ENCODE measurements around the gene NOD1.
A peak's percentile ranks its signal among the peaks of the same experiment; 100 is the strongest.

The NOD1 gene

DNA sequence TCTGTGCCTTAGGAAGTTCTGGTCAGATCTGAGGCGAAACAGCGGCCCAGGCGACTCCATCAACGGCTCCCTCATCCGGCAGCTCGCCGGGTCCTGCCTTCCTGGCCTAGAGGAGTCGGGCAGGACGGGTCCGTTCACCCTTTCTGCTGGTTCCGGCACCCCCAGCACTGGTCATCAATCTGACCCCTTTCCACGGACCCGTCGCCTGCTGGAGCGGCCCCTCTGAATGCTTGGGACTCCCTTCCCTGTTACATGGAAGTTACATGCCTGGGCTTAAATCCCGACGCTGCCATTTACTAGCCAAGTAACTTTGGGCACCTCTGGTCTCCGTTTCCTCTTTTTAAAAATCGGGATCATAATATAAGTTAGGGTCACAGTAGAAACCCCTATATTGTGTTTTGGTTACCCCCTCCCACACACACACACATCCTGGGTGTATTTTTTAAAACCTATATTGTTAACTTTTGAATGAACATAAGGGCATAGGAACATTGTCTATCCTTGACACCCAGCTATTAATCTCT is 26.7 kb upstream of the NOD1 start:
- Histone ChIP-seq H2AFZ (ENCODE audit: low read depth) (peak overlapping the region; percentile 90), H3K36me3 (ENCODE audit: insufficient read depth) (no peaks in the 10 kb centered on the region), H3K79me2 (ENCODE audit: insufficient read depth, low read depth) (peaks cover 29% of the 10 kb centered on the region), H3K4me1 (ENCODE audit: low read depth, poor library complexity, severe bottlenecking) (peaks cover 16% of the 10 kb centered on the region), H4K20me1 (ENCODE audit: insufficient read depth) (no peaks in the 10 kb centered on the region), H3K27ac (no peak overlapping the region), H3K27me3 (ENCODE audit: insufficient read depth, low read depth) (no peaks in the 10 kb centered on the region), H3K4me3 (IDR thresholded peaks at IDR 0.05; ENCODE audit: insufficient read depth, low read depth, low read length) (no peak overlapping the region), H3K4me2 (peak overlapping the region; percentile 64), H3K9ac (peak overlapping the region; percentile 83)
- TF ChIP-seq, protein P1, sequence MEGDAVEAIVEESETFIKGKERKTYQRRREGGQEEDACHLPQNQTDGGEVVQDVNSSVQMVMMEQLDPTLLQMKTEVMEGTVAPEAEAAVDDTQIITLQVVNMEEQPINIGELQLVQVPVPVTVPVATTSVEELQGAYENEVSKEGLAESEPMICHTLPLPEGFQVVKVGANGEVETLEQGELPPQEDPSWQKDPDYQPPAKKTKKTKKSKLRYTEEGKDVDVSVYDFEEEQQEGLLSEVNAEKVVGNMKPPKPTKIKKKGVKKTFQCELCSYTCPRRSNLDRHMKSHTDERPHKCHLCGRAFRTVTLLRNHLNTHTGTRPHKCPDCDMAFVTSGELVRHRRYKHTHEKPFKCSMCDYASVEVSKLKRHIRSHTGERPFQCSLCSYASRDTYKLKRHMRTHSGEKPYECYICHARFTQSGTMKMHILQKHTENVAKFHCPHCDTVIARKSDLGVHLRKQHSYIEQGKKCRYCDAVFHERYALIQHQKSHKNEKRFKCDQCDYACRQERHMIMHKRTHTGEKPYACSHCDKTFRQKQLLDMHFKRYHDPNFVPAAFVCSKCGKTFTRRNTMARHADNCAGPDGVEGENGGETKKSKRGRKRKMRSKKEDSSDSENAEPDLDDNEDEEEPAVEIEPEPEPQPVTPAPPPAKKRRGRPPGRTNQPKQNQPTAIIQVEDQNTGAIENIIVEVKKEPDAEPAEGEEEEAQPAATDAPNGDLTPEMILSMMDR (conservative IDR thresholded peaks at IDR 0.05; ENCODE audit: low read depth, low read length) = no peak

DNA sequence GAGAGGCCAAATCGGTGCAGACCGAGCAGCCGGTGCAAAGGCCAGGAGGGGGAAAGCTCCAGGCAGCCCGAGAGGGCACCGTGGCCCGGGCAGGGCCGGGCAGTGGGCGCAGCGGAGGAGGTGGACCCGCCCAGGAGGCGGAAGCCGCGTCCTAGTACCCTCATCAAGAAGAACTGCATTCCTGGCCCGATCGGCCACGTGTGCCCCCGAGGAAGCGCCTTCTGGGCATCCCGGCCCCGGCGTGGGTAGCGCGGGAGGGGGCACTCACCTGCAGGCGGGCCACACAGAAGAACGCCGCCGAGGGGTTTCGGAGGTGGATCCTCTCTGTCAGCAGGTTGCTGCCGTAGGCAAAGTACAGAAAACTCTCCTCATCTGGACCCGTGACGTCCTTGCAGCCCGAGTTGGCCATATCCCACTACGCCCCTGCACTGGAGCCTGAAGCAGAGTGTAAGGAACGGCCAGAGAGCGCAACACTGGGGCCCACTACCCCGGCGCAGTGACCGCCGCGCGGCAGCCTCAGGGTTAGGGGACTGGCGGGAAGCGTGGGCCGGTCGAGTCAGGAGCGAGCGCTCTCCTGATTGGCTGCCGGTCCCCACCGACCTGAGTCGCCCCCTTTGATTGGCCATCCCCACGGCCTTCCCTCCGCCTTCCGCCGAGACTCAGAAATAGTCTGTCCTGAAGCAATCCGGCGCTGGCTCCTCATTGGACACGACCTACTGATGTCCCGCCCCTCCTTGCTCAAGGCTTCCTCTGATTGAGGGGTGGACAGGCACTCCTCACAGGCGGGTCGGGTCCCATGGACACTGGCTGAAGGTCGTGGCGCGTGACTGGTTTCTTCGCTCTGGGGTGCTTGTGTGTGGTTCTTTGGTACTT is 26.0 kb upstream of the NOD1 start, which contains the start of gene GGCT:
TSS of gene GGCT (minus strand) at position 529 of the 873 bp plus-strand sequence. CDS start at position 409, 120 bp downstream.
- no peaks in the 10 kb centered on the region for H4K20me1 ChIP-seq (ENCODE audit: insufficient read depth)
- peaks cover 16% of the 10 kb centered on the region for H3K4me1 ChIP-seq (ENCODE audit: low read depth, poor library complexity, severe bottlenecking)
- H3K27ac ChIP-seq = peak within 1 kb of the TSS; percentile 39
- H3K27me3 ChIP-seq (ENCODE audit: insufficient read depth, low read depth) = no peaks in the 10 kb centered on the region
- peak within 1 kb of the TSS; percentile 83 for H3K9ac ChIP-seq
- no peaks in the 10 kb centered on the region for H3K36me3 ChIP-seq (ENCODE audit: insufficient read depth)
- TF ChIP-seq, protein P1 (conservative IDR thresholded peaks at IDR 0.05; ENCODE audit: low read depth, low read length) = no peak
- peak within 1 kb of the TSS; percentile 90 for H2AFZ ChIP-seq (ENCODE audit: low read depth)
- peak within 1 kb of the TSS; percentile 86 for H3K4me2 ChIP-seq
- H3K79me2 ChIP-seq (ENCODE audit: insufficient read depth, low read depth) = peaks cover 29% of the 10 kb centered on the region
- no peak within 1 kb of the TSS for H3K4me3 ChIP-seq (IDR thresholded peaks at IDR 0.05; ENCODE audit: insufficient read depth, low read depth, low read length)

DNA sequence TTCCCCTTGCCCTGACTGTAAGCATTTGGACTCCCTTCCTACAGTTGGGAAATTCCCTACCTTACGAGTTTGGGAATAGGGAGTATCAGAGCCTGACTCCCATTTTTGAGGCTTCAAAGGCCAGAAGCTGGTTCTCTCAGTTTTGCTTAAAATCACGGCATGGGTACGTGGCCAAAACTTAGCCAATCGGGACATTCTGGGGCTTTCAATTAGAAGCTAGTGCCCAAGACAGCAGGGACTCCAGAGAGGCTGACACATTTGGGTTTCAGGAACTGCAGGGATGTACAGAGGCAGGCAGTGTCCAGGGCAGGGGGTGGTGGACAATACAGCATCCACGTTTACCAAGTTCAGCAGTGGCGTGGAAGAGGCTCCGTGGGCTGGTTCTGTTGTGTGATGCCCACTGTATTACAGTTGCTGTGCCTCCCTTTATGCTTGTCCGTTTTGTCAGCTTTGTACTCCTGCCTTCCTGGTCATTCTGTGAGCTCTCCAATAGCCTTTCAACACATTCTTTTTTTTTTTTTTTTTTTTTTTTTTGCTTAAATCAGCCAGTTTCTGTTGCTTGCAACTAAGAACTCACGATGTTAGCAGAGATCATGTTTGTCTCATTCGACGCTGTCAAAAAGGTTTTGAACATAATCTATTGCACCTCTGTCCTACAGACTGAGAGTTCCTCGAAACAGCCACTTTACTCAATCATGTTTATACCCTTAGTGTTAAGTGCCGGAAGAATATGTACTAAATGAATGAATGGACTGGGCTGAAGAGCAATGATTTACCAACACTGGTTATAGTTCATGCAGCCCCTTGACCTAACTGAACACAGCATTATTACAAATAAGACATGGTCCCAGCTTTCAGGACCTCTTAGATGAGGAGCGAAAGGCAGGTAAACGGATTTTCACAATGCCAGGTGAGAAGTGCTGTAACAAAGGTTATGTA is 25.0 kb upstream of the NOD1 start:
- Histone ChIP-seq H4K20me1 (ENCODE audit: insufficient read depth) (no peaks in the 10 kb centered on the region), H3K9ac (peak overlapping the region; percentile 83), H3K27ac (peak overlapping the region; percentile 39; the same call in 1 of the 2 replicates), H3K4me2 (peak overlapping the region; percentile 86), H2AFZ (ENCODE audit: low read depth) (peak overlapping the region; percentile 90), H3K4me3 (IDR thresholded peaks at IDR 0.05; ENCODE audit: insufficient read depth, low read depth, low read length) (no peak overlapping the region), H3K27me3 (ENCODE audit: insufficient read depth, low read depth) (no peaks in the 10 kb centered on the region), H3K79me2 (ENCODE audit: insufficient read depth, low read depth) (peaks cover 34% of the 10 kb centered on the region), H3K4me1 (ENCODE audit: low read depth, poor library complexity, severe bottlenecking) (peaks cover 16% of the 10 kb centered on the region), H3K36me3 (ENCODE audit: insufficient read depth) (no peaks in the 10 kb centered on the region; the same call in 1 of the 2 replicates)
- TF ChIP-seq, protein P1 (conservative IDR thresholded peaks at IDR 0.05; ENCODE audit: low read depth, low read length) = no peak
